Measurements from ENCODE around the gene C13orf46.

- TF ChIP-seq, protein P1, sequence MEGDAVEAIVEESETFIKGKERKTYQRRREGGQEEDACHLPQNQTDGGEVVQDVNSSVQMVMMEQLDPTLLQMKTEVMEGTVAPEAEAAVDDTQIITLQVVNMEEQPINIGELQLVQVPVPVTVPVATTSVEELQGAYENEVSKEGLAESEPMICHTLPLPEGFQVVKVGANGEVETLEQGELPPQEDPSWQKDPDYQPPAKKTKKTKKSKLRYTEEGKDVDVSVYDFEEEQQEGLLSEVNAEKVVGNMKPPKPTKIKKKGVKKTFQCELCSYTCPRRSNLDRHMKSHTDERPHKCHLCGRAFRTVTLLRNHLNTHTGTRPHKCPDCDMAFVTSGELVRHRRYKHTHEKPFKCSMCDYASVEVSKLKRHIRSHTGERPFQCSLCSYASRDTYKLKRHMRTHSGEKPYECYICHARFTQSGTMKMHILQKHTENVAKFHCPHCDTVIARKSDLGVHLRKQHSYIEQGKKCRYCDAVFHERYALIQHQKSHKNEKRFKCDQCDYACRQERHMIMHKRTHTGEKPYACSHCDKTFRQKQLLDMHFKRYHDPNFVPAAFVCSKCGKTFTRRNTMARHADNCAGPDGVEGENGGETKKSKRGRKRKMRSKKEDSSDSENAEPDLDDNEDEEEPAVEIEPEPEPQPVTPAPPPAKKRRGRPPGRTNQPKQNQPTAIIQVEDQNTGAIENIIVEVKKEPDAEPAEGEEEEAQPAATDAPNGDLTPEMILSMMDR (IDR thresholded peaks at IDR 0.05), result no peak
- TF ChIP-seq EZH2 (IDR thresholded peaks at IDR 0.05), result no peak
These were observed 2.2 kb downstream of the C13orf46 start for GRCh38 chr13:113971471-113972231.
